K562 (cell line): ENCODE measurements around the gene NME7. TPM values are rescaled to one million over a fixed set of nuclear protein-coding genes. Genes with fewer than 3 reads are reported as not detected.

Source experiments
- JUN ChIP-seq, 2 experiments: sonication (generic) in 1 of 2; formaldehyde crosslinking in 1 of 2; IDR thresholded peaks; 2 replicates each; pipeline versions ENCODE4 v1.6.1 to v1.8.0; 2012 to 2022; ENCODE audit warnings: borderline replicate concordance in 2 of 2, mild to moderate bottlenecking in 2 of 2, improper control_type of control experiment in 1 of 2, low read depth in 1 of 2, low read length in 1 of 2, missing genetic modification reagents in 1 of 2
- L3MBTL2 ChIP-seq: fragments of 450-650 bp; IDR thresholded peaks from 2 replicates; pipeline ENCODE4 v1.6.1; 2016; ENCODE audit warnings: mild to moderate bottlenecking, moderate library complexity
- MAZ ChIP-seq, 2 experiments: fragments of 450-650 bp in 1 of 2; sonication (generic) in 1 of 2; formaldehyde crosslinking; IDR thresholded peaks in 1 of 2; conservative IDR thresholded peaks in 1 of 2; 2 replicates each; pipeline versions ENCODE4 v1.4.0 to v1.5.0; 2020; ENCODE audit warnings: mild to moderate bottlenecking in 1 of 2, missing genetic modification reagents in 1 of 2
- SMARCB1 ChIP-seq: IDR thresholded peaks from 2 replicates; pipeline ENCODE4 v1.6.1; 2011; ENCODE audit warnings: improper control_type of control experiment, low read depth; ENCODE audit not compliant: insufficient read length
- TFAM ChIP-seq: fragments of 250-450 bp; sonication (Bioruptor Pico); conservative IDR thresholded peaks from 2 replicates; pipeline ENCODE4 v1.5.0; 2021; ENCODE audit warnings: mild to moderate bottlenecking, moderate library complexity
- XRCC4 ChIP-seq: IDR thresholded peaks from one replicate; pipeline ENCODE4 v1.6.1; 2011; ENCODE audit not compliant: insufficient read depth, insufficient read length; ENCODE audit errors: extremely low read depth
- YY1 ChIP-seq, 3 experiments: IDR thresholded peaks; 2 replicates each; pipeline ENCODE4 v1.6.1; 2011; ENCODE audit warnings: low read length in 2 of 3, mild to moderate bottlenecking in 2 of 3, moderate library complexity in 2 of 3, borderline replicate concordance in 1 of 3, control low read depth in 1 of 3, low read depth in 1 of 3; ENCODE audit not compliant: insufficient read depth in 3 of 3, insufficient replicate concordance in 2 of 3, control insufficient read depth in 1 of 3, insufficient read length in 1 of 3; ENCODE audit errors: extremely low read depth in 1 of 3
- ZNF124 ChIP-seq: sonication (generic); formaldehyde crosslinking; IDR thresholded peaks from 2 replicates; pipeline ENCODE4 v1.8.1; 2022; ENCODE audit warnings: missing genetic modification reagents
- polyA plus RNA-seq, 8 experiments: library from polyadenylated mRNA; depleted of rRNA in 4 of 8; stranded (reverse) in 5 of 8; unstranded in 3 of 8; fragments of >200 nt; fragmentation: Nextera tagmentation in 2 of 8; fragmentation: Illumina TruSeq in 1 of 8; extraction: Ambion mirVana in 2 of 8; extraction: Trizol in 1 of 8; gene quantifications; 2 replicates each; pipeline versions ENCODE4 v1.2.1 to v1.2.3, GENCODE V29; 2011 to 2014; ENCODE audit warnings: inconsistent platforms in 1 of 8, missing spikeins in 1 of 8
- total RNA-seq, 7 experiments: library from RNA; depleted of rRNA in 6 of 7; stranded (reverse); fragments of >200 nt in 6 of 7; fragmentation: Illumina TruSeq in 2 of 7; extraction: Trizol in 2 of 7; gene quantifications; 2 replicates each; pipeline versions ENCODE4 v1.2.1 to v1.2.3, GENCODE V29; 2011 to 2021; ENCODE audit warnings: low replicate concordance in 1 of 7
- TF ChIP-seq, protein P1 (sequence below): fragments of 200-600 bp; sonication (generic); IDR thresholded peaks from one replicate; pipeline ENCODE4 v1.6.1; 2012; ENCODE audit warnings: mild to moderate bottlenecking, low read depth, low read length, inconsistent platforms
- TF ChIP-seq, protein P2 (sequence below): fragments of 250-450 bp; sonication (Bioruptor Pico); IDR thresholded peaks from 2 replicates; pipeline ENCODE4 v1.4.0; 2020; ENCODE audit warnings: mild to moderate bottlenecking, moderate library complexity, borderline replicate concordance

The NME7 gene
- total and polyA plus RNA-seq, 9 of the 15 experiments (the other 6 are each of a cell fraction or from before 2014, with no cell fraction given): 7.9 to 43.2 (median 23.9) TPM

DNA sequence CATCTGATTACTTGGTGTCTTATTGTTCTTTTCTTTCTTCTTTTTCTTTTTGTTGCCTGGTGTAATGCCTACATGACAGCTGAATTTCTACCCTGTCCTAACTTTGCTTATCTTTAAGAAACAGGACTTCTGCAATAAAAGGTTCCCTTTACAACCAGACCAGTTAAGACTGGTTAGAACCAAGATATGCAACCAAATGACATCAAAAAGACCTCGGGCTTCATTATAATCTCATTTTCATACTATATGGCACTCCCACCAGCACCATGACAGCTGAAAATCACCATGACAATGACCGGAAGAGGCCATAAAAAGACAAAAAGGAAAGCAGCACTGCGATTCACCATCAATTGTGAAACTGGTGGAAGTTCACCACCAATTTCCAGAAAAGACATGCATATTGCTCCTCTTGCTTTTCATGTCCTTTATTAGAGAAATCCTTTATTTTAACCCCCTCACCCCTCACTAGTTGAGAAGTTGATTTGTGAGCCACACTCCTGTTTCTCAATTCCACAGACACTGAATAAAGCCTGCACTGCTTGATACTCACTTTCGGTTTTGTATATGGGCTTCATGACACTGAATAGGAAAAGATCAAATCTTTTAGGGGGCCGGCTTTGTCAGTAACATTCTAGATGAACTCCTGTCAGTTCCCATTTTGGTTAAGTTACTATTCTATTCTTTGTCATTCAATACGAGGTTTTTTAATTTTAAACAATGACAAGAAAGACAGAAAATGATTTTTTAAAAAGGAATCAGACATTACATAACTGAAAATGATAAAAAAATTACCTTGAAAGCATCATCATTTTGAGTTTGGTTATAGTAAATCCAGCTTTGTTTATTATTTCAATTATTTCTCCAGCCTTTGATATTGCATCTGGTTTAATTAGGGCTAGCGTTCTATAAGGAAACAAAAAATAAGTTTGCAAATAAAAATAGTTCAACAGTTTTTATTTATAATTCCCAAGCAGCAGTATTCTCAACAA lies 58.1 kb downstream of the NME7 start (continued):
- TF ChIP-seq MAZ (CRISPR knock-in tag; conservative IDR thresholded peaks at IDR 0.05 in 1 of 2, IDR thresholded peaks at IDR 0.05 in 1 of 2) (no peak), JUN (IDR thresholded peaks at IDR 0.05; ENCODE audit: borderline replicate concordance, low read depth, low read length) (no peak), JUN (CRISPR knock-in tag; IDR thresholded peaks at IDR 0.05; ENCODE audit: borderline replicate concordance) (no peak), YY1 (IDR thresholded peaks at IDR 0.05; ENCODE audit: borderline replicate concordance in 1 of 3, control insufficient read depth in 1 of 3, extremely low read depth in 1 of 3, insufficient read depth in 3 of 3, insufficient read length in 1 of 3, insufficient replicate concordance in 2 of 3, low read depth in 1 of 3, low read length in 2 of 3) (no peak), SMARCB1 (no peak), XRCC4 (no peak), ZNF124 (CRISPR knock-in tag) (no peak), TFAM (CRISPR knock-in tag) (no peak), L3MBTL2 (0 out of 2 replicates have a peak, but pooled peaks have one; percentile 32)
- TF ChIP-seq, protein P1, sequence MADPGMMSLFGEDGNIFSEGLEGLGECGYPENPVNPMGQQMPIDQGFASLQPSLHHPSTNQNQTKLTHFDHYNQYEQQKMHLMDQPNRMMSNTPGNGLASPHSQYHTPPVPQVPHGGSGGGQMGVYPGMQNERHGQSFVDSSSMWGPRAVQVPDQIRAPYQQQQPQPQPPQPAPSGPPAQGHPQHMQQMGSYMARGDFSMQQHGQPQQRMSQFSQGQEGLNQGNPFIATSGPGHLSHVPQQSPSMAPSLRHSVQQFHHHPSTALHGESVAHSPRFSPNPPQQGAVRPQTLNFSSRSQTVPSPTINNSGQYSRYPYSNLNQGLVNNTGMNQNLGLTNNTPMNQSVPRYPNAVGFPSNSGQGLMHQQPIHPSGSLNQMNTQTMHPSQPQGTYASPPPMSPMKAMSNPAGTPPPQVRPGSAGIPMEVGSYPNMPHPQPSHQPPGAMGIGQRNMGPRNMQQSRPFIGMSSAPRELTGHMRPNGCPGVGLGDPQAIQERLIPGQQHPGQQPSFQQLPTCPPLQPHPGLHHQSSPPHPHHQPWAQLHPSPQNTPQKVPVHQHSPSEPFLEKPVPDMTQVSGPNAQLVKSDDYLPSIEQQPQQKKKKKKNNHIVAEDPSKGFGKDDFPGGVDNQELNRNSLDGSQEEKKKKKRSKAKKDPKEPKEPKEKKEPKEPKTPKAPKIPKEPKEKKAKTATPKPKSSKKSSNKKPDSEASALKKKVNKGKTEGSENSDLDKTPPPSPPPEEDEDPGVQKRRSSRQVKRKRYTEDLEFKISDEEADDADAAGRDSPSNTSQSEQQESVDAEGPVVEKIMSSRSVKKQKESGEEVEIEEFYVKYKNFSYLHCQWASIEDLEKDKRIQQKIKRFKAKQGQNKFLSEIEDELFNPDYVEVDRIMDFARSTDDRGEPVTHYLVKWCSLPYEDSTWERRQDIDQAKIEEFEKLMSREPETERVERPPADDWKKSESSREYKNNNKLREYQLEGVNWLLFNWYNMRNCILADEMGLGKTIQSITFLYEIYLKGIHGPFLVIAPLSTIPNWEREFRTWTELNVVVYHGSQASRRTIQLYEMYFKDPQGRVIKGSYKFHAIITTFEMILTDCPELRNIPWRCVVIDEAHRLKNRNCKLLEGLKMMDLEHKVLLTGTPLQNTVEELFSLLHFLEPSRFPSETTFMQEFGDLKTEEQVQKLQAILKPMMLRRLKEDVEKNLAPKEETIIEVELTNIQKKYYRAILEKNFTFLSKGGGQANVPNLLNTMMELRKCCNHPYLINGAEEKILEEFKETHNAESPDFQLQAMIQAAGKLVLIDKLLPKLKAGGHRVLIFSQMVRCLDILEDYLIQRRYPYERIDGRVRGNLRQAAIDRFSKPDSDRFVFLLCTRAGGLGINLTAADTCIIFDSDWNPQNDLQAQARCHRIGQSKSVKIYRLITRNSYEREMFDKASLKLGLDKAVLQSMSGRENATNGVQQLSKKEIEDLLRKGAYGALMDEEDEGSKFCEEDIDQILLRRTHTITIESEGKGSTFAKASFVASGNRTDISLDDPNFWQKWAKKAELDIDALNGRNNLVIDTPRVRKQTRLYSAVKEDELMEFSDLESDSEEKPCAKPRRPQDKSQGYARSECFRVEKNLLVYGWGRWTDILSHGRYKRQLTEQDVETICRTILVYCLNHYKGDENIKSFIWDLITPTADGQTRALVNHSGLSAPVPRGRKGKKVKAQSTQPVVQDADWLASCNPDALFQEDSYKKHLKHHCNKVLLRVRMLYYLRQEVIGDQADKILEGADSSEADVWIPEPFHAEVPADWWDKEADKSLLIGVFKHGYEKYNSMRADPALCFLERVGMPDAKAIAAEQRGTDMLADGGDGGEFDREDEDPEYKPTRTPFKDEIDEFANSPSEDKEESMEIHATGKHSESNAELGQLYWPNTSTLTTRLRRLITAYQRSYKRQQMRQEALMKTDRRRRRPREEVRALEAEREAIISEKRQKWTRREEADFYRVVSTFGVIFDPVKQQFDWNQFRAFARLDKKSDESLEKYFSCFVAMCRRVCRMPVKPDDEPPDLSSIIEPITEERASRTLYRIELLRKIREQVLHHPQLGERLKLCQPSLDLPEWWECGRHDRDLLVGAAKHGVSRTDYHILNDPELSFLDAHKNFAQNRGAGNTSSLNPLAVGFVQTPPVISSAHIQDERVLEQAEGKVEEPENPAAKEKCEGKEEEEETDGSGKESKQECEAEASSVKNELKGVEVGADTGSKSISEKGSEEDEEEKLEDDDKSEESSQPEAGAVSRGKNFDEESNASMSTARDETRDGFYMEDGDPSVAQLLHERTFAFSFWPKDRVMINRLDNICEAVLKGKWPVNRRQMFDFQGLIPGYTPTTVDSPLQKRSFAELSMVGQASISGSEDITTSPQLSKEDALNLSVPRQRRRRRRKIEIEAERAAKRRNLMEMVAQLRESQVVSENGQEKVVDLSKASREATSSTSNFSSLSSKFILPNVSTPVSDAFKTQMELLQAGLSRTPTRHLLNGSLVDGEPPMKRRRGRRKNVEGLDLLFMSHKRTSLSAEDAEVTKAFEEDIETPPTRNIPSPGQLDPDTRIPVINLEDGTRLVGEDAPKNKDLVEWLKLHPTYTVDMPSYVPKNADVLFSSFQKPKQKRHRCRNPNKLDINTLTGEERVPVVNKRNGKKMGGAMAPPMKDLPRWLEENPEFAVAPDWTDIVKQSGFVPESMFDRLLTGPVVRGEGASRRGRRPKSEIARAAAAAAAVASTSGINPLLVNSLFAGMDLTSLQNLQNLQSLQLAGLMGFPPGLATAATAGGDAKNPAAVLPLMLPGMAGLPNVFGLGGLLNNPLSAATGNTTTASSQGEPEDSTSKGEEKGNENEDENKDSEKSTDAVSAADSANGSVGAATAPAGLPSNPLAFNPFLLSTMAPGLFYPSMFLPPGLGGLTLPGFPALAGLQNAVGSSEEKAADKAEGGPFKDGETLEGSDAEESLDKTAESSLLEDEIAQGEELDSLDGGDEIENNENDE: no peak
- TF ChIP-seq, protein P2, sequence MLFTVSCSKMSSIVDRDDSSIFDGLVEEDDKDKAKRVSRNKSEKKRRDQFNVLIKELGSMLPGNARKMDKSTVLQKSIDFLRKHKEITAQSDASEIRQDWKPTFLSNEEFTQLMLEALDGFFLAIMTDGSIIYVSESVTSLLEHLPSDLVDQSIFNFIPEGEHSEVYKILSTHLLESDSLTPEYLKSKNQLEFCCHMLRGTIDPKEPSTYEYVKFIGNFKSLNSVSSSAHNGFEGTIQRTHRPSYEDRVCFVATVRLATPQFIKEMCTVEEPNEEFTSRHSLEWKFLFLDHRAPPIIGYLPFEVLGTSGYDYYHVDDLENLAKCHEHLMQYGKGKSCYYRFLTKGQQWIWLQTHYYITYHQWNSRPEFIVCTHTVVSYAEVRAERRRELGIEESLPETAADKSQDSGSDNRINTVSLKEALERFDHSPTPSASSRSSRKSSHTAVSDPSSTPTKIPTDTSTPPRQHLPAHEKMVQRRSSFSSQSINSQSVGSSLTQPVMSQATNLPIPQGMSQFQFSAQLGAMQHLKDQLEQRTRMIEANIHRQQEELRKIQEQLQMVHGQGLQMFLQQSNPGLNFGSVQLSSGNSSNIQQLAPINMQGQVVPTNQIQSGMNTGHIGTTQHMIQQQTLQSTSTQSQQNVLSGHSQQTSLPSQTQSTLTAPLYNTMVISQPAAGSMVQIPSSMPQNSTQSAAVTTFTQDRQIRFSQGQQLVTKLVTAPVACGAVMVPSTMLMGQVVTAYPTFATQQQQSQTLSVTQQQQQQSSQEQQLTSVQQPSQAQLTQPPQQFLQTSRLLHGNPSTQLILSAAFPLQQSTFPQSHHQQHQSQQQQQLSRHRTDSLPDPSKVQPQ: no peak
